H7 (cell line): ENCODE results near the gene COP1. TPM values are rescaled to one million over a fixed set of nuclear protein-coding genes. Genes with fewer than 3 reads are reported as not detected.
"Not testable (repeated sequence)": the region's sequence is repeated elsewhere in the genome, so short reads cannot be mapped to it uniquely, and the experiment has no call there.

Source experiments
- DNase-seq: peaks from one replicate; pipeline ENCODE4 v3.0.0; 2012
- H3K27me3 ChIP-seq: 2 replicates; pipeline ENCODE4 v1.6.0; 2011; ENCODE audit warnings: mild to moderate bottlenecking, low read length; ENCODE audit not compliant: control insufficient read depth, insufficient read depth
- H3K36me3 ChIP-seq: replicated peaks from 2 replicates; pipeline ENCODE4 v1.5.1; 2011; ENCODE audit warnings: low read length; ENCODE audit not compliant: control insufficient read depth, insufficient read depth
- H3K4me3 ChIP-seq: 2 replicates; pipeline ENCODE4 v1.5.1; 2011; ENCODE audit warnings: low read depth, mild to moderate bottlenecking, control low read depth, low read length, moderate library complexity; ENCODE audit not compliant: insufficient read depth
- total RNA-seq: library from RNA; depleted of rRNA; stranded (reverse); fragments of >200 nt; shearing (Covaris generic); gene quantifications from 2 replicates; pipeline ENCODE4 v1.2.3, GENCODE V29; 2014

Gene COP1
- total RNA-seq, 1 experiment from 2014 or later: 61.9 TPM

DNA sequence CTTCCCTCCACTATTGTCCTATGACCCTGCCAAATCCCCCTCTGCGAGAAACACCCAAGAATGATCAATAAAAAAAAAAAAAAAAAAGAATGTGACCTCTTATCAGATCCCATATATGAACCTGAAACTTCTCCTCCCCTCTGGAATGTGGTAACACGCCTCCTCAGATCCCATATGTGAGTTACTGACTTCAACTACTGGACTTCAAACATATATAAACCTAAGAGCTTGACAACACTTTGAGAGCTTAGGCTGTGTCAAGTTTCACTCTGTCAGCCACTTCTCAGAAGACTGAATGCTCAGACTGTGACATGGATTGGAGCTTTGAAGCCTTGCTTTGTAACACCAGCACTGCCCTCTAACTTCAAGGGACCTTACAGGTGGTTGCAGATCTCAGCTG, 148.4 kb downstream of the COP1 start:
- H3K36me3 ChIP-seq: no peaks in the 10 kb centered on the region
- no peak overlapping the region for H3K4me3 ChIP-seq
- no peaks in the 10 kb centered on the region for H3K27me3 ChIP-seq
- peak; percentile 12 for DNase-seq

GRCh38 chr1:176056312-176056711, 150.8 kb downstream of the COP1 start:
- H3K27me3 ChIP-seq: no peaks in the 10 kb centered on the region
- no peaks in the 10 kb centered on the region for H3K36me3 ChIP-seq
- no peak overlapping the region for H3K4me3 ChIP-seq
- DNase-seq: no peak

DNA sequence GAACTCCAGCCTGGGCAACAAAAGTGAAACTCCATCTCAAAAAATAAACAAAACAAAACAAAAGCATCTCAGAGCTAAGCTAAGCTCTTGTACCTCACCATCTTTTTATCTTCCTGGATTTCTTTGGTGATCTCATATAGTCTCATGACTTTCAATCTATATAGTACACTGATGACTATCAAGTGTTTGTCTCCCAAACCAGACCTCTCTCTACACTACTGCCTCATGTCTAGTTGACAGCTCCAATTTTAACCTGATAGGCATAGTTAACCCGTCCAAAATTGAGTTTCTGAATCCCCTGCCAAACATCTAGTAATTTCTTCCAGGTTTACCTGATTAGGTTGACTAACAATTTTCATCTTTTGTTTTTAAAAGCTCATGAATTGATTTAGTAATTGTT, 151.7 kb downstream of the COP1 start:
- no peaks in the 10 kb centered on the region for H3K36me3 ChIP-seq
- no peaks in the 10 kb centered on the region for H3K27me3 ChIP-seq
- no peak overlapping the region for H3K4me3 ChIP-seq
- DNase-seq: no peak

DNA sequence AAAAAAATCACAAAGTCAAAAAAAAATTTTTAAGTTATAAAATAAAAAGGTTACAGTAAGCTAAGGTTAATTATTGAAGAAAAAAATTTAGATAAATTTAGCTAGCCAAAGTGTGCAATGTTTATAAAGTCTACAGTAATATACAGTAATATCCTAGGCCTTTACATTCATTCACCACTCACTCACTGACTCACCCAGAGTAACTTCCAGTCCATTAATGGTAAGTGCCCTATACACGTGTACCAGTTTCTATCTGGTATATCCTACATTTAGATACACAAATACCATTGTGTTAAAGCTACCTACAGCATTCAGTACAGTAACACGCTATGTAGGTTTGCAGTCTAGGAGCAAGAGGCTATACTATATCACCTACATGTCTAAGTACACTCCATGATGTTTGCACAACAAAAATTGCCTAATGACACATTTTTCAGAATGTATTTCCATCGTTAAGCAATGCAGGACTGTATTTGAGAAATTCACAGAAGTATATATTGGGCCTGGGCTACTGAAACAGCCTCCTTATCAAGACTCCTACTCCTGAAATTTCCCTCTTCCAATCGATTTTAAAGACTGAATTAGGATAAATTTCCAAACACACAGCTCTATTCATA, 155.1 kb downstream of the COP1 start:
- no peak for DNase-seq
- no peaks in the 10 kb centered on the region for H3K36me3 ChIP-seq
- no peaks in the 10 kb centered on the region for H3K27me3 ChIP-seq
- no peak overlapping the region for H3K4me3 ChIP-seq

DNA sequence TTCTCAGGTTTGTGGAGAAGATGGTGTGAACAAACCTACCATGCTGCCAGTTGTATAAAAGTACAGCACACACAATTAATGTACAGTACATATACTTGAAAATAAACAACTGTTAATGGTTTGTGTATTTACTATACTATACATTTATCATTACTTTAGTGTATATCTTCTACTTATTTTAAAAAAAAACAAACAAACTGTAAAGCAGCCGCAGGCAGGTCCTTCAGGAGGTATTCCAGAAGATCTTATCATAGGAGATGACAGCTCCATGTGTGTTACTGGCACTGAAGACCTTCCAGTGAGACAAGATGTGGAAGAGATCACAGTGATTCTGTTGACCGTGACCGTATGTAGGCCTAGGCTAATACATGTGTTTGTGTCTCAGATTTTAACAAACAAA, 155.7 kb downstream of the COP1 start:
- Histone ChIP-seq H3K4me3 (no peak overlapping the region), H3K36me3 (no peaks in the 10 kb centered on the region), H3K27me3 (no peaks in the 10 kb centered on the region)
- DNase-seq: no peak

- Histone ChIP-seq H3K36me3 (no peaks in the 10 kb centered on the region), H3K4me3 (no peak overlapping the region)
- DNase-seq: no peak
These were observed 157.5 kb downstream of the COP1 start for GRCh38 chr1:176049582-176049981.

DNA sequence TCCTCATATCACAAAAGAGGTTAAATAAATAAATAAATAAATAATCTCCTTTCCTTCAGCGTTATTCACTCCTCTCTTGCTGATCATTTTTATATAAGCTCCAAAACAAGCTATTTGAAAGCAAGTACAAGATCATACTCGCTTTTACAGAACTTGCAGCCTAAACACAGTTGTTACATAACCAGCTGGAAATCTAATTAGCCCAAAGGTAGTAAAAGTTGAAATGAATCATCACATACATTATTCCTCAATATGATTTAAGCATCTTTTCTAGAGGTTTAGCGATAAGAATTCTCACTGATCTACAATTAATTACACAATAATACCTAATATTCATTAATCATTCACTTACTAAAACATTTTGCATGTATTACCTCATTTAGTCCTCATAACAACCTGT, 160.2 kb downstream of the COP1 start:
- Histone ChIP-seq H3K27me3 (no peaks in the 10 kb centered on the region), H3K4me3 (no peak overlapping the region), H3K36me3 (no peaks in the 10 kb centered on the region)
- no peak for DNase-seq

More at GRCh38 chr1:176049582-176049981, 157.5 kb downstream of the COP1 start:
- no peaks in the 10 kb centered on the region for H3K27me3 ChIP-seq

DNA sequence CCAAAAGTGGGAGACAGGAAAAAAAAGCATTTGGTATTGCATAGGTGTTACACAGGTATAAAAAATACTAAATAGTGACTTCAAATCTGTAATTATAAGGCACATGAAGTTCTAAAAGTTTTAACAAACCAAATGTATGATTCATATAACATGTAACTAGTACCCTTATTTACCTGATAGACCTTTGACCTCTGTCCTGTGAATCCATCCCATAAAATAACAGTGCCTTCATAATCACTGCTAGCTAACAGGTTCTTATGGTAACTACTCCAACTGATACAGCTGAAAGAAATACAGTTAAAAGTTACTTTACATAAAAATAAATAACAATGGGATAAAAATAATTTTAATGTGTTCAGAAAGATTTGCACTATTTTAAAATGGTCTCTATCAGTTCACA, 163.5 kb downstream of the COP1 start:
- Histone ChIP-seq H3K27me3 (no peaks in the 10 kb centered on the region), H3K36me3 (no peaks in the 10 kb centered on the region; the same call in 1 of the 2 replicates), H3K4me3 (no peak overlapping the region)
- DNase-seq: no peak

GRCh38 chr1:176033881-176034280, 173.2 kb downstream of the COP1 start:
- Histone ChIP-seq H3K4me3 (no peak overlapping the region), H3K36me3 (no peaks in the 10 kb centered on the region)
- DNase-seq: no peak

DNA sequence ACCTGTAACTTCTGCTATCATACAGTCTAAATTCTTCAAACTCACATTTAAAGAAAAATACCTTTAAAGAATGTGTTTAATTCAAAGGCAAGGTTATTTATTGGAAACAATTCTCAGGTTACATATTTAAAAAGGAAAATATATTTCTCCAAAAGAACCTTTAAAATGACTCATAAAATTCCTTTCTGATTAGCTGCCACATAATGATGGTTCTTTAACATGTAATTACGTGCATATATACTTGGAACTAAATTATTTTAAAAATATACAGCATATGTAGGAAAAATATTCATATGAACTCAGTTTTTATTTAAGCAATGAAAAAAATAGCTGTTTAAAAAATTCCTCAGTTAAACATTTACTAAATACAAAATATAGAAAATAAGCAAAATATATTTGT, 173.6 kb downstream of the COP1 start:
- H3K27me3 ChIP-seq: no peaks in the 10 kb centered on the region
- no peaks in the 10 kb centered on the region for H3K36me3 ChIP-seq
- no peak for DNase-seq
- H3K4me3 ChIP-seq: no peak overlapping the region

More at GRCh38 chr1:176033881-176034280, 173.2 kb downstream of the COP1 start:
- no peaks in the 10 kb centered on the region for H3K27me3 ChIP-seq

DNA sequence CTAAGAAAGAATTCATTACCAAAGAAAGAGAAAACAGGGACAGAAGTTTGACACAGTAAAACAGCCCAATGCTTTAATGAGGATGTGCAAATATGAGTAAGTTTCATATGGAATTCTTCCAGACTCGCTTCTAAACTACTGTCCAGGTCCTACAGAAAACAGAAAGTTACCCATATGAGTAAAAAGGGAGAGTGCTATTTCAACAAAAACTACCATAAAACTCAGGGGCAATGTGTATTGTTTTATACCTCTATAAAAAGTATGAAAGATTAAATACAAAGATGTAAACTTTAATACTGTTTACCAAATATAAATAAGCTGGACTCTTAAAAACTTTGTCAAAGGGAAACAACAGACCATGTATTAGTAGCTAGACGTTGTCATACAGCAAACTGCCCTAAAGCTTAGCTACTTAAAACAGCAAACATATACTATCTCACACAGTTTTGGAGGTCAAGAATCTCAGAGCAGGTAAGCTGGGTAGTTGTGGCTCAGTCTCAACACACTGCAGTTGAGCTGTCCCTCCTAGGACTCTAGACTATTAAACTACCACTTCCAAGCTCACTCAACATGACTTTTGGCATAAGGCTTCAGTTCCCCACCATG, 174.9 kb downstream of the COP1 start:
- Histone ChIP-seq H3K27me3 (no peaks in the 10 kb centered on the region), H3K4me3 (no peak overlapping the region), H3K36me3 (no peaks in the 10 kb centered on the region)
- DNase-seq: no peak

GRCh38 chr1:176029609-176030008, 177.5 kb downstream of the COP1 start:
- no peak overlapping the region for H3K4me3 ChIP-seq
- H3K27me3 ChIP-seq: no peaks in the 10 kb centered on the region
- H3K36me3 ChIP-seq: no peaks in the 10 kb centered on the region
- no peak for DNase-seq

- H3K4me3 ChIP-seq: no peak overlapping the region
- no peaks in the 10 kb centered on the region for H3K36me3 ChIP-seq
- no peak for DNase-seq
- no peaks in the 10 kb centered on the region for H3K27me3 ChIP-seq
These were observed 177.9 kb downstream of the COP1 start for GRCh38 chr1:176029155-176029554.

DNA sequence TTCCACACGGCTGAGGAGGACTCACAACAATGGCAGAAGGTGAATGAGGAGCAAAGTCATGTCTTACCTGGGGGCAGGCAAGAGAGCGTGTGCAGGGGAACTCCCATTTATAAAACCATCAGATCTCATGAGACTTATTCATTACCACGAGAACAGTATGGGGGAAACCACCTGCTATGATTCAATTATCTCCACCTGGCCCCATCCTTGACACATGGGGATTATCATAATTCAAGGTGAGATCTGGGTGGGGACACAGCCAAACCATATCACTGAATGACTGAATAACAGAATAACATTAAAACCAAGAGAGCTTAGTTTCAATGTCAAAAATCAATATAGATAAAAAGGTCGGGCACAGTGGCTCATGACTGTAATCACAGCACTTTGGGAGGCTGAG, 179.2 kb downstream of the COP1 start:
- H3K27me3 ChIP-seq, H3K4me3 ChIP-seq, H3K36me3 ChIP-seq, DNase-seq: not testable (repeated sequence)

GRCh38 chr1:176022574-176022973, 184.5 kb downstream of the COP1 start:
- no peak for DNase-seq
- H3K4me3 ChIP-seq: no peak overlapping the region
- no peaks in the 10 kb centered on the region for H3K36me3 ChIP-seq

GRCh38 chr1:176017722-176018121, 189.4 kb downstream of the COP1 start:
- no peaks in the 10 kb centered on the region for H3K36me3 ChIP-seq
- no peak for DNase-seq
- no peak overlapping the region for H3K4me3 ChIP-seq
- H3K27me3 ChIP-seq: no peaks in the 10 kb centered on the region

More at GRCh38 chr1:176022574-176022973, 184.5 kb downstream of the COP1 start:
- H3K27me3 ChIP-seq: no peaks in the 10 kb centered on the region
